Measurements from ENCODE around the gene SYNPR. TPM values are rescaled to one million over a fixed set of nuclear protein-coding genes. Genes with fewer than 3 reads are reported as not detected.

The SYNPR gene
- total RNA-seq, 4 donors from 2014 or later = not detected

- no peak for DNase-seq (ENCODE audit: low spot score in 2 of 2)
- no peak overlapping the region for H3K4me3 ChIP-seq
- no peak for TF ChIP-seq CTCF (IDR thresholded peaks at IDR 0.05)
- no peak for TF ChIP-seq POLR2A (IDR thresholded peaks at IDR 0.05)
- H3K27me3 ChIP-seq = no peaks in the 10 kb centered on the region
- H3K36me3 ChIP-seq = no peaks in the 10 kb centered on the region
- no peaks in the 10 kb centered on the region for H3K9me3 ChIP-seq
- no peak overlapping the region for H3K27ac ChIP-seq
- WGBS = 87% methylated on average over 5 of the region's 5 CpGs
- no peaks in the 10 kb centered on the region for H3K4me1 ChIP-seq
Measured at GRCh38 chr3:63500196-63500595, 222.1 kb downstream of the SYNPR start.

- H3K36me3 ChIP-seq = no peaks in the 10 kb centered on the region
- H3K4me1 ChIP-seq = no peaks in the 10 kb centered on the region
- no peak for DNase-seq (ENCODE audit: low spot score in 2 of 2)
- H3K4me3 ChIP-seq = no peak overlapping the region
- 61% methylated on average over 1 of the region's 1 CpG for WGBS
- no peaks in the 10 kb centered on the region for H3K9me3 ChIP-seq
- TF ChIP-seq POLR2AphosphoS5 (IDR thresholded peaks at IDR 0.05) (no peak), POLR2A (IDR thresholded peaks at IDR 0.05) (no peak), EP300 (IDR thresholded peaks at IDR 0.05) (no peak), CTCF (IDR thresholded peaks at IDR 0.05) (no peak)
- no peaks in the 10 kb centered on the region for H3K27me3 ChIP-seq
- H3K27ac ChIP-seq = no peak overlapping the region
Measured at GRCh38 chr3:63508305-63508704, 230.2 kb downstream of the SYNPR start.

- Histone ChIP-seq H3K27ac (no peak overlapping the region), H3K27me3 (no peaks in the 10 kb centered on the region), H3K36me3 (no peaks in the 10 kb centered on the region), H3K4me3 (no peak overlapping the region), H3K9me3 (no peaks in the 10 kb centered on the region), H3K4me1 (no peaks in the 10 kb centered on the region)
- no peak for DNase-seq (ENCODE audit: low spot score in 2 of 2)
- TF ChIP-seq POLR2AphosphoS5 (IDR thresholded peaks at IDR 0.05) = no peak
- no peak for TF ChIP-seq POLR2A (IDR thresholded peaks at IDR 0.05)
- no peak for TF ChIP-seq CTCF (IDR thresholded peaks at IDR 0.05)
- TF ChIP-seq EP300 (IDR thresholded peaks at IDR 0.05) = no peak
Measured at GRCh38 chr3:63508771-63509170, 230.7 kb downstream of the SYNPR start.

GRCh38 chr3:63513791-63514190, 235.7 kb downstream of the SYNPR start:
- H3K27ac ChIP-seq = no peak overlapping the region
- no peaks in the 10 kb centered on the region for H3K9me3 ChIP-seq
- no peaks in the 10 kb centered on the region for H3K36me3 ChIP-seq
- H3K4me1 ChIP-seq = no peaks in the 10 kb centered on the region
- 96% methylated on average over 1 of the region's 1 CpG for WGBS
- DNase-seq (ENCODE audit: low spot score in 2 of 2) = no peak
- no peaks in the 10 kb centered on the region for H3K27me3 ChIP-seq
- TF ChIP-seq POLR2AphosphoS5 (IDR thresholded peaks at IDR 0.05) (no peak), EP300 (IDR thresholded peaks at IDR 0.05) (no peak), POLR2A (IDR thresholded peaks at IDR 0.05) (no peak), CTCF (IDR thresholded peaks at IDR 0.05) (no peak)
- H3K4me3 ChIP-seq = no peak overlapping the region

- no peaks in the 10 kb centered on the region for H3K27me3 ChIP-seq
- TF ChIP-seq POLR2A (IDR thresholded peaks at IDR 0.05) (no peak), CTCF (IDR thresholded peaks at IDR 0.05) (no peak), EP300 (IDR thresholded peaks at IDR 0.05) (no peak), POLR2AphosphoS5 (IDR thresholded peaks at IDR 0.05) (no peak)
- WGBS = 69% methylated on average over 4 of the region's 4 CpGs
- H3K4me3 ChIP-seq = no peak overlapping the region
- H3K9me3 ChIP-seq = no peaks in the 10 kb centered on the region
- H3K4me1 ChIP-seq = no peaks in the 10 kb centered on the region
- H3K36me3 ChIP-seq = no peaks in the 10 kb centered on the region
- H3K27ac ChIP-seq = no peak overlapping the region
- DNase-seq (ENCODE audit: low spot score in 2 of 2) = no peak
Measured at GRCh38 chr3:63514678-63515077, 236.6 kb downstream of the SYNPR start.

Data from suprapubic skin (tissue), 4 donors.